ENCODE results near the gene FASN. TPM values are rescaled to one million over a fixed set of nuclear protein-coding genes. Genes with fewer than 3 reads are reported as not detected.

FASN gene
- total and polyA plus RNA-seq, 2 of the 13 experiments (the other 11 are each of a cell fraction or from before 2014, with no cell fraction given) = 51.7 to 101 TPM

DNA sequence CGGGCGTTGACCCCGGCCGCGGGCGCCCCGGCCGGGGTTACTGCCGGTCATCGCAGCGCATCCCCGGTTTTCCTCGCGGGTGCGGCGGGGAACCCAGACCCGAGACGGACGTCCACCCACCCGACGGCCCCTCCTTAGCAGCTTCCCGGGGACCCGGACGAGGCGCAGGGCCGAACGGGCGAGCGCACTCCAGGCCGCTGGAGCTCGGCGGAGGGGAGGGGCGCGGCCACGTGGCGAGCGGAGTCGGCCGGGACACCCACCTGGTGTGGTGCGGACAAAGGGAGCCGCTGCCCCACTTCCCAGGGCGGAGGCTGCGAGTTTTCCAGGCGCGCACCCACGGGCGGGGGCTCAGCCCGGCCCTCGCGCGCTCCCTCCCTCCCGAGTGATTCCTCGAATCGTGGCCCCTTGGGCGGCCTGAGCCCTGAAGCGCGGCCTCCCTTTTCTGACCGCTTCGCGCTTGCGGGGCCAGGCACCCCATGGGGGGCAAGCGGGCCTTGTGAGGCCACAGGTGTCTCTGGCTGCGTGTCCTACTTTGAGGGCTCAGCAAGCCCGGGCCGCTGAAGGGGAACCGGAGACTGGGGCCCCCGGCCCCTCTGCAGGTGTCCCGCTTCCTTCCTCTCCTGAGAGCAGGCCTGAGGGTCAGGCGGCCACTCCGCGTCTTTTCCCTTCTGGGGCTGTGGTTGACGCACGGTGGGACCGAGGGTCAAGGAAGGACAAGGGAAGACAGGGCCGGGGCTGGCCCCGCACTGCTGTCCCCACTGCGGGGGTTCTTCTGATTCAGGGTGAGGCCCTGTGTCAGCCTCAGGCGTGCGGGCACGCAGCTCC, 1.1 kb upstream of the FASN start (continued):
- TF ChIP-seq, protein P1, sequence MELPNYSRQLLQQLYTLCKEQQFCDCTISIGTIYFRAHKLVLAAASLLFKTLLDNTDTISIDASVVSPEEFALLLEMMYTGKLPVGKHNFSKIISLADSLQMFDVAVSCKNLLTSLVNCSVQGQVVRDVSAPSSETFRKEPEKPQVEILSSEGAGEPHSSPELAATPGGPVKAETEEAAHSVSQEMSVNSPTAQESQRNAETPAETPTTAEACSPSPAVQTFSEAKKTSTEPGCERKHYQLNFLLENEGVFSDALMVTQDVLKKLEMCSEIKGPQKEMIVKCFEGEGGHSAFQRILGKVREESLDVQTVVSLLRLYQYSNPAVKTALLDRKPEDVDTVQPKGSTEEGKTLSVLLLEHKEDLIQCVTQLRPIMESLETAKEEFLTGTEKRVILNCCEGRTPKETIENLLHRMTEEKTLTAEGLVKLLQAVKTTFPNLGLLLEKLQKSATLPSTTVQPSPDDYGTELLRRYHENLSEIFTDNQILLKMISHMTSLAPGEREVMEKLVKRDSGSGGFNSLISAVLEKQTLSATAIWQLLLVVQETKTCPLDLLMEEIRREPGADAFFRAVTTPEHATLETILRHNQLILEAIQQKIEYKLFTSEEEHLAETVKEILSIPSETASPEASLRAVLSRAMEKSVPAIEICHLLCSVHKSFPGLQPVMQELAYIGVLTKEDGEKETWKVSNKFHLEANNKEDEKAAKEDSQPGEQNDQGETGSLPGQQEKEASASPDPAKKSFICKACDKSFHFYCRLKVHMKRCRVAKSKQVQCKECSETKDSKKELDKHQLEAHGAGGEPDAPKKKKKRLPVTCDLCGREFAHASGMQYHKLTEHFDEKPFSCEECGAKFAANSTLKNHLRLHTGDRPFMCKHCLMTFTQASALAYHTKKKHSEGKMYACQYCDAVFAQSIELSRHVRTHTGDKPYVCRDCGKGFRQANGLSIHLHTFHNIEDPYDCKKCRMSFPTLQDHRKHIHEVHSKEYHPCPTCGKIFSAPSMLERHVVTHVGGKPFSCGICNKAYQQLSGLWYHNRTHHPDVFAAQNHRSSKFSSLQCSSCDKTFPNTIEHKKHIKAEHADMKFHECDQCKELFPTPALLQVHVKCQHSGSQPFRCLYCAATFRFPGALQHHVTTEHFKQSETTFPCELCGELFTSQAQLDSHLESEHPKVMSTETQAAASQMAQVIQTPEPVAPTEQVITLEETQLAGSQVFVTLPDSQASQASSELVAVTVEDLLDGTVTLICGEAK (IDR thresholded peaks at IDR 0.05) = no peak
- TF ChIP-seq, protein P1 (CRISPR knock-in tag; IDR thresholded peaks at IDR 0.05) = no peak; the same call in 1 of the 2 replicates
- TF ChIP-seq SMAD9 (CRISPR knock-in tag; IDR thresholded peaks at IDR 0.05) (0 out of 2 replicates have a peak, but pooled peaks have one; percentile 14), CBX2 (IDR thresholded peaks at IDR 0.05; ENCODE audit: low read depth, low read length) (no peak), CBX2 (CRISPR knock-in tag; IDR thresholded peaks at IDR 0.05; ENCODE audit: low read depth) (no peak), NFE2L1 (CRISPR knock-in tag; IDR thresholded peaks at IDR 0.05; ENCODE audit: borderline replicate concordance) (0 out of 2 replicates have a peak, but pooled peaks have one; percentile 16), RBFOX2 (IDR thresholded peaks at IDR 0.05; ENCODE audit: low read depth, low read length) (peak; percentile 85), PTBP1 (IDR thresholded peaks at IDR 0.05; ENCODE audit: low read depth, low read length, poor library complexity, severe bottlenecking) (no peak), U2AF1 (optimal IDR thresholded peaks at IDR 0.05; ENCODE audit: low read depth, low read length) (peak; percentile 66), GLI4 (CRISPR knock-in tag; IDR thresholded peaks at IDR 0.05; ENCODE audit: borderline replicate concordance) (no peak; the same call in 1 of the 2 replicates), STAT5B (CRISPR knock-in tag; IDR thresholded peaks at IDR 0.05) (no peak), RCOR2 (CRISPR knock-in tag; IDR thresholded peaks at IDR 0.05) (no peak), GATAD2A (CRISPR knock-in tag; IDR thresholded peaks at IDR 0.05) (no peak), RFX5 (IDR thresholded peaks at IDR 0.05; ENCODE audit: low read depth, low read length) (no peak), CC2D1A (CRISPR knock-in tag; IDR thresholded peaks at IDR 0.05) (no peak)
- TF ChIP-seq, protein P2, sequence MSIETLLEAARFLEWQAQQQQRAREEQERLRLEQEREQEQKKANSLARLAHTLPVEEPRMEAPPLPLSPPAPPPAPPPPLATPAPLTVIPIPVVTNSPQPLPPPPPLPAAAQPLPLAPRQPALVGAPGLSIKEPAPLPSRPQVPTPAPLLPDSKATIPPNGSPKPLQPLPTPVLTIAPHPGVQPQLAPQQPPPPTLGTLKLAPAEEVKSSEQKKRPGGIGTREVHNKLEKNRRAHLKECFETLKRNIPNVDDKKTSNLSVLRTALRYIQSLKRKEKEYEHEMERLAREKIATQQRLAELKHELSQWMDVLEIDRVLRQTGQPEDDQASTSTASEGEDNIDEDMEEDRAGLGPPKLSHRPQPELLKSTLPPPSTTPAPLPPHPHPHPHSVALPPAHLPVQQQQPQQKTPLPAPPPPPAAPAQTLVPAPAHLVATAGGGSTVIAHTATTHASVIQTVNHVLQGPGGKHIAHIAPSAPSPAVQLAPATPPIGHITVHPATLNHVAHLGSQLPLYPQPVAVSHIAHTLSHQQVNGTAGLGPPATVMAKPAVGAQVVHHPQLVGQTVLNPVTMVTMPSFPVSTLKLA (IDR thresholded peaks at IDR 0.05) = no peak
- TF ChIP-seq, protein P3, sequence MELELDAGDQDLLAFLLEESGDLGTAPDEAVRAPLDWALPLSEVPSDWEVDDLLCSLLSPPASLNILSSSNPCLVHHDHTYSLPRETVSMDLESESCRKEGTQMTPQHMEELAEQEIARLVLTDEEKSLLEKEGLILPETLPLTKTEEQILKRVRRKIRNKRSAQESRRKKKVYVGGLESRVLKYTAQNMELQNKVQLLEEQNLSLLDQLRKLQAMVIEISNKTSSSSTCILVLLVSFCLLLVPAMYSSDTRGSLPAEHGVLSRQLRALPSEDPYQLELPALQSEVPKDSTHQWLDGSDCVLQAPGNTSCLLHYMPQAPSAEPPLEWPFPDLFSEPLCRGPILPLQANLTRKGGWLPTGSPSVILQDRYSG (CRISPR knock-in tag; IDR thresholded peaks at IDR 0.05) = no peak

Data from HepG2 (cell line).